HEK293T (cell line): ENCODE measurements around the gene PANK4.

ENCODE experiments used
- ELF4 ChIP-seq: fragments of 450-650 bp; IDR thresholded peaks from 2 replicates; pipeline ENCODE4 v1.6.1; 2017; ENCODE audit warnings: antibody characterized with exemption
- FOXM1 ChIP-seq: fragments of 450-650 bp; IDR thresholded peaks from 2 replicates; pipeline ENCODE4 v1.6.1; 2017; ENCODE audit warnings: mild to moderate bottlenecking, borderline replicate concordance
- HDGF ChIP-seq: fragments of 450-650 bp; IDR thresholded peaks from 2 replicates; pipeline ENCODE4 v1.6.1; 2017; ENCODE audit warnings: antibody characterized with exemption, borderline replicate concordance
- LEF1 ChIP-seq: fragments of 450-650 bp; IDR thresholded peaks from 2 replicates; pipeline ENCODE4 v1.6.1; 2017; ENCODE audit warnings: mild to moderate bottlenecking, borderline replicate concordance
- PKNOX1 ChIP-seq: fragments of 450-650 bp; IDR thresholded peaks from 2 replicates; pipeline ENCODE4 v1.6.1; 2016
- SP1 ChIP-seq: fragments of 450-650 bp; IDR thresholded peaks from 2 replicates; pipeline ENCODE4 v1.6.1; 2017
- ZNF384 ChIP-seq: fragments of 450-650 bp; IDR thresholded peaks from 2 replicates; pipeline ENCODE4 v1.6.1; 2016

DNA sequence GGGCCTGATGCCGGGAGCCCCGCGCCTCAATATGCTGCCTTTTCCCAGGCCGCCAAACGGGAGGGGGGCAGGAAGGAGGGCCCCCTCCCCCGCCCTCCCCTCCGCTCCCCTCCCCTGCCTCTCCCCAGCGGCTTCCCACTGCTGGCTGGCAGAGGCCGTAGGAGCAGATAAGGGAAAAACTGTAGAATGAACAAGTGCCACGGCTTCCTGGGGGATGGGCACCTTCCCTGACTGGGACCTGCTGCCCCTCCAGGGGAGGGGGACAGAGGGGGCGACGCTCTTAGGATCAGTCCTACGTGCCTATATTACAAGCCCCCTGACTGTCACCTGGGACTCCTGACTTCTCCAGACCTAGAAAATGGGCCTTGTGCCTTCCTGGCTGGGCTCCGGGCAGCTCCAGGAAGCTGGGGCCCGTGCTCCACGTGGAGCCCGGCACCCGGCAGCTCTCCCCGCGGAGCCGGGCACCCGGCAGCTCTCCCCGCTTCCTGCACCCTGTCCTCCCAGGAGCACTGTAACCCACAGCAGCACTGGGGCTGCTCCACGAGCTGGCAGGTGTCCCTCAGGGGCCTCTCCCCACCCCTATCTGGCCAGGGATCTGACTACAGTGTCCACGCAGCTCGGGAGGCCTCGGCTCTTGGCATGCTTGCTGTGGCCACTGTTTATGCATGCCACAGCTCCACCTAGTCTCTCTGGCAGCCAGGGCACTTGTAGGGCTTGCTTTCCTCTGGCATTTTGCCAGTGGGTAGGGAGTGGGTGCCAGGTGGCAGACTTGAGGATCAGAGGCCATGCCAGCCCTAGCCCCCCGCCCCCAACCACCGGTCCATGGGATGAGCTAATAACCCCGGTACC lies 4.3 kb upstream of the PANK4 start:
- TF ChIP-seq ZNF384, result no peak
- no peak for TF ChIP-seq ELF4
- no peak for TF ChIP-seq PKNOX1
- no peak for TF ChIP-seq FOXM1
- no peak for TF ChIP-seq LEF1
- TF ChIP-seq SP1, result no peak
- TF ChIP-seq HDGF, result no peak
